ENCODE results near the gene PCDHA9.
"Not testable (repeated sequence)": the region's sequence is repeated elsewhere in the genome, so short reads cannot be mapped to it uniquely, and the experiment has no call there.

Gene PCDHA9, protein sequence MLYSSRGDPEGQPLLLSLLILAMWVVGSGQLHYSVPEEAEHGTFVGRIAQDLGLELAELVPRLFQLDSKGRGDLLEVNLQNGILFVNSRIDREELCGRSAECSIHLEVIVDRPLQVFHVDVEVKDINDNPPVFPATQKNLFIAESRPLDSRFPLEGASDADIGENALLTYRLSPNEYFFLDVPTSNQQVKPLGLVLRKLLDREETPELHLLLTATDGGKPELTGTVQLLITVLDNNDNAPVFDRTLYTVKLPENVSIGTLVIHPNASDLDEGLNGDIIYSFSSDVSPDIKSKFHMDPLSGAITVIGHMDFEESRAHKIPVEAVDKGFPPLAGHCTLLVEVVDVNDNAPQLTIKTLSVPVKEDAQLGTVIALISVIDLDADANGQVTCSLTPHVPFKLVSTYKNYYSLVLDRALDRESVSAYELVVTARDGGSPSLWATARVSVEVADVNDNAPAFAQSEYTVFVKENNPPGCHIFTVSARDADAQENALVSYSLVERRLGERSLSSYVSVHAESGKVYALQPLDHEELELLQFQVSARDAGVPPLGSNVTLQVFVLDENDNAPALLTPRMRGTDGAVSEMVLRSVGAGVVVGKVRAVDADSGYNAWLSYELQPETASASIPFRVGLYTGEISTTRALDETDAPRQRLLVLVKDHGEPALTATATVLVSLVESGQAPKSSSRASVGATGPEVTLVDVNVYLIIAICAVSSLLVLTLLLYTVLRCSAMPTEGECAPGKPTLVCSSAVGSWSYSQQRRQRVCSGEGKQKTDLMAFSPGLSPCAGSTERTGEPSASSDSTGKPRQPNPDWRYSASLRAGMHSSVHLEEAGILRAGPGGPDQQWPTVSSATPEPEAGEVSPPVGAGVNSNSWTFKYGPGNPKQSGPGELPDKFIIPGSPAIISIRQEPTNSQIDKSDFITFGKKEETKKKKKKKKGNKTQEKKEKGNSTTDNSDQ

GRCh38 chr5:140848139-140849102 lies at the start of gene PCDHA9:
PCDHA9 (plus strand) TSS chr5:140848382; CDS start chr5:140848496, 114 bp downstream.
- not testable (repeated sequence) for DNase-seq

- DNase-seq, result no peak
These were observed 47.2 kb upstream of the PCDHA9 start, which contains the start of gene PCDHA3 for GRCh38 chr5:140800816-140801493. PCDHA3 (plus strand) TSS chr5:140801057.

DNA sequence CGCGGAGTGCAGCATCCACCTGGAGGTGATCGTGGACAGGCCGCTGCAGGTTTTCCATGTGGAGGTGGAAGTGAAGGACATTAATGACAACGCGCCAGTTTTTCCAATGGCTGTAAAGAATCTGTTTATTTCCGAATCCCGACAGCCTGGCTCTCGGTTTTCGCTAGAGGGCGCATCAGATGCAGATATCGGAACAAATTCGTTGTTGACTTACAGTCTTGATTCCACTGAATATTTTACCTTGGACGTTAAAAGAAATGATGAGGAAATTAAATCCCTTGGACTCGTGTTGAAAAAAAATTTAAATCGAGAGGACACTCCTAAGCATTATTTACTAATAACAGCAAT lies 46.7 kb upstream of the PCDHA9 start:
- DNase-seq, result no peak

GRCh38 chr5:140802381-140802780 lies 45.8 kb upstream of the PCDHA9 start:
- not testable (repeated sequence) for DNase-seq

DNA sequence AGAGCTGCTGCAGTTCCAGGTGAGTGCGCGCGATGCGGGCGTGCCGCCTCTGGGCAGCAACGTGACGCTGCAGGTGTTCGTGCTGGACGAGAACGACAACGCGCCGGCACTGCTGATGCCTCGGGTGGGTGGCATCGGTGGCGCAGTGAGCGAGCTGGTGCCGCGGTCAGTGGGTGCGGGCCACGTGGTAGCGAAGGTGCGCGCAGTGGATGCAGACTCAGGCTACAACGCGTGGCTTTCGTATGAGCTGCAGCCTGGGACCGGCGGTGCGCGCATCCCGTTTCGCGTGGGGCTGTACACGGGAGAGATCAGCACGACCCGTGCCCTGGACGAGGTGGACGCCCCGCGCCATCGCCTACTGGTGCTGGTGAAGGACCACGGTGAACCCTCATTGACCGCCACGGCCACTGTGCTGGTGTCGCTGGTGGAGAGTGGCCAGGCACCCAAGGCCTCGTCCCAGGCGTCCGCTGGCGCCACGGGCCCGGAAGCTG lies 45.4 kb upstream of the PCDHA9 start:
- DNase-seq, result no peak

DNA sequence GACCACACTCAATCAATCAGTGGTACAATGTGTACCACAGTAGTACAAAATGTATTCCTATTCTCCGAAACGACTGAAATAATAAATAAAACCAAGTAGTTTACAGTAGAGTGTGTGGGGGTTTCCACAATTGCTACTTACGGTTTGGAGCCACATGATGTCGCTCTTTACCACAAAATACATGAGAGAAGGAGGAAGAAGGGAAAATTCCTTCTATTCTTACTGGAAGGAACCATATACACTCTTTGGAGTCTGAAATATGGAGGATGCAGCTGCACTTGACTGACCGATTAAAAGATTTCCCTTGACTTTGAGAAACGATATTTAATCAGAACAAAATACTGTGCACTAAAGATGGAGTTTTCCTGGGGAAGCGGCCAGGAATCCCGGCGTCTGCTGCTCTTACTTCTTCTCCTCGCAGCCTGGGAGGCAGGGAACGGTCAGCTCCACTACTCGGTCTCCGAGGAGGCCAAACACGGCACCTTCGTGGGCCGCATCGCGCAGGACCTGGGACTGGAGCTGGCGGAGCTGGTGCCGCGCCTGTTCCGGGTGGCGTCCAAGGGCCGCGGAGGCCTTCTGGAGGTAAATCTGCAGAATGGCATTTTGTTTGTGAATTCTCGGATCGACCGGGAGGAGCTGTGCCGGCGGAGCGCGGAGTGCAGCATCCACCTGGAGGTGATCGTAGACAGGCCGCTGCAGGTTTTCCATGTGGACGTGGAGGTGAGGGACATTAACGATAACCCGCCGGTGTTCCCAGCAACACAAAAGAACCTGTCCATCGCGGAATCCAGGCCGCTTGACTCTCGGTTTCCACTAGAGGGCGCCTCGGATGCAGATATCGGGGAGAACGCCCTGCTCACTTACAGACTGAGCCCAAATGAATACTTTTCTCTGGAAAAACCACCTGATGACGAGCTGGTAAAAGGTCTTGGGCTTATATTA lies 41.1 kb upstream of the PCDHA9 start, which contains the start of gene PCDHA4:
Gene PCDHA4 (plus strand): TSS at position 235 of the 942 bp plus-strand sequence.
- no peak for DNase-seq

GRCh38 chr5:140808241-140808888 lies 39.8 kb upstream of the PCDHA9 start:
- not testable (repeated sequence) for DNase-seq

DNA sequence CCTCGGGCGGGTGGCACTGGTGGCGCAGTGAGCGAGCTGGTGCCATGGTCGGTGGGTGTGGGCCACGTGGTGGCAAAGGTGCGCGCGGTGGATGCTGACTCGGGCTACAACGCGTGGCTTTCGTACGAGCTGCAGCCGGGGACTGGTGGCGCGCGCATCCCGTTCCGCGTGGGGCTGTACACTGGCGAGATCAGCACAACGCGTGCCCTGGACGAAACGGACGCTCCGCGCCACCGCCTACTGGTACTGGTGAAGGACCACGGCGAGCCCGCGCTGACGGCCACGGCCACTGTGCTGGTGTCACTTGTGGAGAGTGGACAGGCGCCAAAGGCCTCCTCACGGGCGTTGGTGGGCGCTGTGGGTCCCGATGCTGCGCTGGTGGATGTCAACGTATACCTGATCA lies 39.3 kb upstream of the PCDHA9 start:
- no peak for DNase-seq

DNA sequence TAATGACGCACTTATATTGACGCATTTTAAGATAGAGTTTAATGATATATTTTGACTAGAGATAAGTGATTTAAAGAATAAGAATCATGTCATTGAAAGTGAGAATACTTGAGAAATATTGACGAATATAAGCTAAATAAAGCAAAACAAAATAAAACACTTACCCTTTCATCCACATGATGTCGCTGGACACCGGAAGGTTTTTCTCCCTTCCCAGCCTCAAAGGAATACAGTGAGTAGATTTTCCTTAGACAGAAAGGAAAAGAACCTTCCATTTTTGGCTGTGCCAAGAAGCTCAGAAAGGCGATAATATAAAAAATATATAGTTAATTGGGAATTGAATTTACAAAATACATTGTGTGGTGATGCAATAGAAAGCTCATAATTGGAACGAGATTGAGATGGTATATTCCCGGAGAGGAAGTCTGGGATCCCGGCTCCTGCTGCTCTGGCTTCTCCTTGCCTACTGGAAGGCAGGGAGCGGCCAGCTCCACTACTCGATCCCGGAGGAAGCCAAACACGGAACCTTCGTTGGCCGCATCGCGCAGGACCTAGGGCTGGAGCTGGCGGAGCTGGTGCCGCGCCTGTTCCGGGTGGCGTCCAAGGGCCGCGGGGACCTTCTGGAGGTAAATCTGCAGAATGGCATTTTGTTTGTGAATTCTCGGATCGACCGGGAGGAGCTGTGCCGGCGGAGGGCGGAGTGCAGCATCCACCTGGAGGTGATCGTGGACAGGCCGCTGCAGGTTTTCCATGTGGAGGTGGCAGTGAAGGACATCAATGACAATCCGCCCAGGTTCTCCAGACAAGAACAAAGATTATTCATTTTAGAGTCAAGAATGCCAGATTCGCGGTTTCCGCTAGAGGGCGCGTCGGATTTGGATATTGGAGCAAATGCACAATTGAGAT lies 26.6 kb upstream of the PCDHA9 start, which contains the start of gene PCDHA5:
Gene PCDHA5 (plus strand): TSS at position 239 of the 906 bp plus-strand sequence.
- DNase-seq, result no peak

DNA sequence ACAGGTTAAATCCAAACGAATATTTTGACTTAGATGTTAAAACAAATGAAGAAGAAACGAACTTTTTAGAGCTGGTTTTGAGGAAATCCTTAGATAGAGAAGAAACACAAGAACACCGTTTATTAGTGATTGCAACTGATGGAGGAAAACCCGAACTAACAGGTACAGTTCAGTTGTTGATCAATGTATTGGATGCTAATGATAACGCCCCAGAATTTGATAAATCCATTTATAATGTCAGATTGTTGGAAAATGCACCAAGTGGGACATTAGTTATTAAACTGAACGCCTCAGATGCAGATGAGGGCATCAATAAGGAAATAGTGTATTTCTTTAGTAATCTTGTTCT lies 25.9 kb upstream of the PCDHA9 start:
- no peak for DNase-seq

GRCh38 chr5:140822969-140823368 lies 25.2 kb upstream of the PCDHA9 start:
- not testable (repeated sequence) for DNase-seq

DNA sequence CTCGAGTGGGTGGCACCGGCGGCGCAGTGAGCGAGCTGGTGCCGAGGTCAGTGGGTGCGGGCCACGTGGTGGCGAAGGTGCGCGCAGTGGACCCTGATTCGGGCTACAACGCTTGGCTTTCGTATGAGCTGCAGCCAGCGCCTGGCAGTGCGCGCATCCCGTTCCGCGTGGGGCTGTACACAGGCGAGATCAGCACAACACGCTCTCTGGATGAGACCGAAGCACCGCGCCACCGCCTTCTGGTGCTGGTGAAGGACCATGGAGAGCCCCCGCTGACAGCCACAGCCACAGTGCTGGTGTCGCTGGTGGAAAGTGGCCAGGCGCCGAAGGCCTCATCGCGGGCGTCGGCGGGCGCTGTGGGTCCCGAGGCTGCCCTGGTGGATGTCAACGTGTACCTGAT lies 24.7 kb upstream of the PCDHA9 start:
- DNase-seq, result no peak

DNA sequence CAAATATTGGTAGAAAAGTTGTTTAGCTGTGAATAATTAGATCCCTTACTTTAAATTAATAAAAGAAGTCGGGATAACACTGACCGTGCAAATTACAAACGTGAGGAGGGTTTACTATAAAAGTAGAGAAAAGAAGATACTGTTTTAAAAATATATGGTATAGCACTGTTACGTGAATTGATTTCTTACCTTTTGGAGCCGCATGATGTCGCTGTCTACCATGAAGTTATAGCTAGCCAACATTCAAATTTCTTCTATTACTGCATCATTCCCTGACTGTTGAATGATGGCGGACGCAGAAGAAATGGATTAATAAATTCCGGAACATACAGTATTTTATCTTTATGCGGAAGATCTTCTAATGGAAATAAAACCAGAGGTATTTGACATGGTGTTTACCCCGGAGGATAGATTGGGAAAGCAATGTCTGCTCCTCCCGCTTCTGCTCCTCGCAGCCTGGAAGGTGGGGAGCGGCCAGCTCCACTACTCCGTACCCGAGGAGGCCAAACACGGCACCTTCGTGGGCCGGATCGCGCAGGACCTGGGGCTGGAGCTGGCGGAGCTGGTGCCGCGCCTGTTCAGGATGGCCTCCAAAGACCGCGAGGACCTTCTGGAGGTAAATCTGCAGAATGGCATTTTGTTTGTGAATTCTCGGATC lies 20.3 kb upstream of the PCDHA9 start, which contains the start of gene PCDHA6:
Gene PCDHA6 (plus strand): TSS at position 257 of the 658 bp plus-strand sequence. CDS start 132 bp downstream, at position 389.
- DNase-seq, result no peak

DNA sequence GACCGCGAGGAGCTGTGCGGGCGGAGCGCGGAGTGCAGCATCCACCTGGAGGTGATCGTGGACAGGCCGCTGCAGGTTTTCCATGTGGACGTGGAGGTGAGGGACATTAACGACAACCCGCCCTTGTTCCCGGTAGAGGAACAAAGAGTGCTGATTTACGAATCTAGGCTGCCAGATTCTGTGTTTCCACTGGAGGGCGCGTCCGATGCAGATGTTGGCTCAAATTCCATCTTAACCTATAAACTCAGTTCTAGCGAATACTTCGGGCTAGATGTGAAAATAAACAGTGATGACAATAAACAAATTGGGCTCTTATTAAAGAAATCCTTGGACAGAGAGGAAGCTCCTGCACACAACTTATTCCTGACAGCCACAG lies 19.8 kb upstream of the PCDHA9 start:
- DNase-seq, result no peak

DNA sequence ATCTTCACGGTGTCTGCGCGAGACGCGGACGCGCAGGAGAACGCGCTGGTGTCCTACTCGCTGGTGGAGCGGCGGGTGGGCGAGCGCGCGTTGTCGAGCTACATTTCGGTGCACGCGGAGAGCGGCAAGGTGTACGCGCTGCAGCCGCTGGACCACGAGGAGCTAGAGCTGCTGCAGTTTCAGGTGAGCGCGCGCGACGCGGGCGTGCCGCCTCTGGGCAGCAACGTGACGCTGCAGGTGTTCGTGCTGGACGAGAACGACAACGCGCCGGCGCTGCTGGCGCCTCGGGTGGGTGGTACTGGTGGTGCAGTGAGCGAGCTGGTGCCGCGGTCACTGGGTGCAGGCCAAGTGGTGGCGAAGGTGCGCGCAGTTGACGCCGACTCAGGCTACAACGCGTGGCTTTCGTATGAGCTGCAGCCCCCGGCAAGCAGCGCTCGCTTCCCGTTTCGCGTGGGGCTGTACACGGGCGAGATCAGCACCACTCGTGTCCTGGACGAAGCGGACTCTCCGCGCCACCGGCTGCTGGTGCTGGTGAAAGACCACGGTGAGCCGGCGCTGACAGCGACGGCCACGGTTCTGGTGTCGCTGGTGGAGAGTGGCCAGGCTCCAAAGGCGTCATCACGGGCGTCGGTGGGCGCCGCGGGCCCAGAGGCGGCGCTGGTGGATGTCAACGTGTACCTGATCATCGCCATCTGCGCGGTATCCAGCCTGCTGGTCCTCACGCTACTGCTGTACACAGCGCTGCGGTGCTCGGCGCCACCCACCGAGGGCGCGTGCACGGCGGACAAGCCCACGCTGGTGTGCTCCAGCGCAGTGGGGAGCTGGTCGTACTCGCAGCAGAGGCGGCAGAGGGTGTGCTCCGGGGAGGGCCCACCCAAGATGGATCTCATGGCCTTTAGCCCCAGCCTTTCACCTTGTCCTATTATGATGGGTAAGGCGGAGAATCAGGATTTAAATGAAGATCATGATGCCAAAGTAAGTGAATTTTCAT lies 18.4 kb upstream of the PCDHA9 start:
- DNase-seq, result not testable (repeated sequence)

DNA sequence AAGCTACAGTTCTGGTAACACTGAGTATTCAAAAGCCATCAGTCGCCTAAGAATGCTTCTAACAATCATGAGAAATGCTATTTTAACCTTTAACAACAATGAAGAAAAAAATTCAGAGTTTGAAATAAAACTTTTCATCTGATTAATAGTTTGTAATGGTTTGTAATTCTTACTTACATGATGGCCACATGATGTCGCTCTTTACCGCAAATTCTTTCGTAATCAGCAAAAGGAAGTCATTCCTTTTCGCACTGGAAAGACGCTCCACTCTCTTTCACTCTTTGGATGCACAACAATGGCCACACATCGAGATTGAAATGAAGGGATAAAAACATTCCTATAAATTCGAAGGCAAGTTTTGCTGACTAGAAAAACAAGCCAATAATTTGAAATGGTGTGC lies 14.2 kb upstream of the PCDHA9 start, which contains the start of gene PCDHA7:
Gene PCDHA7 (plus strand): TSS at position 277 of the 400 bp plus-strand sequence. CDS start 115 bp downstream, at position 392.
- DNase-seq, result no peak

All from GDM1 (cell line).